SK-N-SH (cell line): ENCODE results near the gene PLEKHA8. TPM values are rescaled to one million over a fixed set of nuclear protein-coding genes. Genes with fewer than 3 reads are reported as not detected.

Source experiments
- CTCF ChIA-PET: fragments of 300-600, 350-600 bp; formaldehyde crosslinking; extraction: SDS; loops from one replicate; lab custom pipeline; 2021; lab: Yijun Ruan, JAX
- POLR2A ChIA-PET: fragments of 350-600 bp; sonication (Branson Sonifier 250); formaldehyde crosslinking; extraction: SDS; loops from one replicate; lab custom pipeline; 2020; ENCODE audit warnings: antibody characterized with exemption, inconsistent platforms; lab: Yijun Ruan, JAX
- DNase-seq: peaks from one replicate; pipeline ENCODE4 v3.0.0; 2012
- H2AFZ ChIP-seq: fragments of 200-600 bp; sonication (generic); 2 replicates; pipeline ENCODE4 v1.8.1; 2016; ENCODE audit warnings: antibody characterized with exemption, mild to moderate bottlenecking, low read depth
- H3F3A ChIP-seq: fragments of 200-600 bp; sonication (generic); replicated peaks from 2 replicates; pipeline ENCODE3; 2016; ENCODE audit warnings: antibody characterized with exemption, mild to moderate bottlenecking; ENCODE audit not compliant: insufficient read depth
- H3K27ac ChIP-seq, 2 experiments: fragments of 200-500 bp in 1 of 2; fragments of 200-600 bp in 1 of 2; sonication (Bioruptor generic) in 1 of 2; sonication (generic), shearing (Covaris generic) in 1 of 2; 2 replicates each; pipeline versions ENCODE4 v1.5.1 to v1.6.1; 2014 to 2016; ENCODE audit warnings: low read depth in 2 of 2, inconsistent platforms in 1 of 2, low read length in 1 of 2, mild to moderate bottlenecking in 1 of 2, mixed read lengths in 1 of 2
- H3K27me3 ChIP-seq: fragments of 200-600 bp; sonication (generic), shearing (Covaris generic); 2 replicates; pipeline ENCODE4 v1.6.1; 2016; ENCODE audit warnings: mixed run types; ENCODE audit not compliant: insufficient read depth
- H3K36me3 ChIP-seq, 2 experiments: fragments of 200-500 bp in 1 of 2; fragments of 200-600 bp in 1 of 2; sonication (Bioruptor generic) in 1 of 2; sonication (generic) in 1 of 2; replicated peaks in 1 of 2; 2 replicates each; pipeline versions ENCODE3 to v1.5.1; 2014 to 2016; ENCODE audit warnings: low read length in 1 of 2, mild to moderate bottlenecking in 1 of 2; ENCODE audit not compliant: insufficient read depth in 2 of 2, control insufficient read depth in 1 of 2
- H3K4me1 ChIP-seq, 2 experiments: fragments of 200-500 bp in 1 of 2; fragments of 200-600 bp in 1 of 2; sonication (Bioruptor generic) in 1 of 2; sonication (generic), shearing (Covaris generic) in 1 of 2; 2 replicates each; pipeline versions ENCODE4 v1.5.1 to v1.6.1; 2014 to 2016; ENCODE audit warnings: low read depth in 1 of 2, low read length in 1 of 2, mixed run types in 1 of 2; ENCODE audit not compliant: insufficient read depth in 2 of 2, control insufficient read depth in 1 of 2
- H3K4me2 ChIP-seq: fragments of 200-600 bp; sonication (generic), shearing (Covaris generic); 2 replicates; pipeline ENCODE4 v1.6.1; 2017; ENCODE audit warnings: mixed run types
- H3K4me3 ChIP-seq, 2 experiments: fragments of 200-500 bp in 1 of 2; fragments of 200-600 bp in 1 of 2; sonication (Bioruptor generic) in 1 of 2; sonication (generic), shearing (Covaris generic) in 1 of 2; 2 replicates each; pipeline versions ENCODE4 v1.5.1 to v1.8.1; 2014 to 2016; ENCODE audit warnings: low read depth in 2 of 2, inconsistent platforms in 1 of 2, low read length in 1 of 2, mild to moderate bottlenecking in 1 of 2, mixed read lengths in 1 of 2, moderate library complexity in 1 of 2
- H3K79me2 ChIP-seq: fragments of 200-600 bp; sonication (generic); 2 replicates; pipeline ENCODE4 v1.8.1; 2017; ENCODE audit warnings: mild to moderate bottlenecking; ENCODE audit not compliant: insufficient read depth
- H3K9ac ChIP-seq: fragments of 200-600 bp; sonication (generic); 2 replicates; pipeline ENCODE4 v1.6.1; 2017; ENCODE audit warnings: mixed run types
- H3K9me2 ChIP-seq: fragments of 200-600 bp; sonication (generic); 2 replicates; pipeline ENCODE4 v1.6.1; 2017; ENCODE audit warnings: mixed run types
- H3K9me3 ChIP-seq: fragments of 200-600 bp; sonication (generic); 2 replicates; pipeline ENCODE4 v1.6.1; 2017; ENCODE audit warnings: mixed run types, mild to moderate bottlenecking, moderate library complexity
- H4K20me1 ChIP-seq: fragments of 200-600 bp; sonication (generic); 2 replicates; pipeline ENCODE4 v1.6.1; 2017; ENCODE audit warnings: mild to moderate bottlenecking, mixed run types; ENCODE audit not compliant: insufficient read depth
- CHD2 ChIP-seq: fragments of 150-350 bp; IDR thresholded peaks from 2 replicates; pipeline ENCODE4 v1.6.1; 2018; ENCODE audit warnings: low read length; ENCODE audit not compliant: partially characterized antibody
- CTCF ChIP-seq: fragments of 200-600 bp; sonication (generic); IDR thresholded peaks from 2 replicates; pipeline ENCODE4 v1.6.1; 2017; ENCODE audit warnings: antibody characterized with exemption, mild to moderate bottlenecking, moderate library complexity
- ELF1 ChIP-seq: IDR thresholded peaks from 2 replicates; pipeline ENCODE4 v1.4.0; 2012
- EP300 ChIP-seq, 2 experiments: IDR thresholded peaks; 2 replicates each; pipeline versions ENCODE4 v1.4.0 to v1.6.1; 2012; ENCODE audit warnings: borderline replicate concordance in 1 of 2, low read depth in 1 of 2, low read length in 1 of 2
- EZH2phosphoT487 ChIP-seq: fragments of 200-600 bp; sonication (generic); IDR thresholded peaks from 2 replicates; pipeline ENCODE4 v1.6.1; 2017; ENCODE audit warnings: low read depth, mixed run types, mild to moderate bottlenecking, antibody characterized with exemption, moderate library complexity, borderline replicate concordance
- FOSL2 ChIP-seq: IDR thresholded peaks from 2 replicates; pipeline ENCODE4 v1.4.0; 2012; ENCODE audit warnings: low read depth, mild to moderate bottlenecking, moderate library complexity, borderline replicate concordance
- FOXM1 ChIP-seq: IDR thresholded peaks from 2 replicates; pipeline ENCODE4 v1.4.0; 2012; ENCODE audit warnings: low read depth, mild to moderate bottlenecking
- GABPA ChIP-seq: IDR thresholded peaks from 2 replicates; pipeline ENCODE4 v1.4.0; 2012; ENCODE audit warnings: low read depth, mild to moderate bottlenecking
- GATA2 ChIP-seq: sonication (generic); formaldehyde crosslinking; IDR thresholded peaks from 2 replicates; pipeline ENCODE4 v1.5.0; 2020; ENCODE audit warnings: mild to moderate bottlenecking, missing genetic modification reagents
- IRF3 ChIP-seq: fragments of 150-350 bp; IDR thresholded peaks from 2 replicates; pipeline ENCODE4 v1.6.1; 2016; ENCODE audit warnings: mild to moderate bottlenecking, low read depth, low read length
- JUND ChIP-seq: IDR thresholded peaks from 2 replicates; pipeline ENCODE4 v1.4.0; 2012
- MEF2A ChIP-seq: IDR thresholded peaks from 2 replicates; pipeline ENCODE4 v1.4.0; 2012; ENCODE audit warnings: low read depth, borderline replicate concordance
- MXI1 ChIP-seq: IDR thresholded peaks from 2 replicates; pipeline ENCODE4 v1.6.1; 2012; ENCODE audit warnings: mild to moderate bottlenecking, low read depth, low read length, improper control_type of control experiment
- NFIC ChIP-seq: IDR thresholded peaks from 2 replicates; pipeline ENCODE4 v1.4.0; 2012; ENCODE audit warnings: borderline replicate concordance
- NRF1 ChIP-seq: IDR thresholded peaks from 2 replicates; pipeline ENCODE4 v1.6.1; 2012; ENCODE audit warnings: low read depth, mild to moderate bottlenecking, low read length
- POLR2AphosphoS5 ChIP-seq: IDR thresholded peaks from 2 replicates; pipeline ENCODE4 v1.6.1; 2012; ENCODE audit warnings: low read depth, low read length
- RAD21 ChIP-seq: IDR thresholded peaks from 2 replicates; pipeline ENCODE4 v1.6.1; 2012; ENCODE audit warnings: mild to moderate bottlenecking, low read length
- SIN3A ChIP-seq: IDR thresholded peaks from 2 replicates; pipeline ENCODE4 v1.6.1; 2012; ENCODE audit warnings: low read depth, mild to moderate bottlenecking, low read length, moderate library complexity, borderline replicate concordance
- SMC3 ChIP-seq: IDR thresholded peaks from 2 replicates; pipeline ENCODE4 v1.6.1; 2012; ENCODE audit warnings: low read depth, low read length, improper control_type of control experiment
- TAF1 ChIP-seq: IDR thresholded peaks from 2 replicates; pipeline ENCODE4 v1.6.1; 2012; ENCODE audit warnings: low read depth, mild to moderate bottlenecking, low read length, moderate library complexity, borderline replicate concordance
- TCF12 ChIP-seq: IDR thresholded peaks from 2 replicates; pipeline ENCODE4 v1.4.0; 2012
- TEAD4 ChIP-seq: IDR thresholded peaks from 2 replicates; pipeline ENCODE4 v1.4.0; 2012; ENCODE audit warnings: mild to moderate bottlenecking, borderline replicate concordance; ENCODE audit not compliant: insufficient read depth
- USF1 ChIP-seq: IDR thresholded peaks from 2 replicates; pipeline ENCODE4 v1.4.0; 2012; ENCODE audit warnings: low read depth, borderline replicate concordance
- YY1 ChIP-seq: IDR thresholded peaks from 2 replicates; pipeline ENCODE4 v1.4.0; 2012; ENCODE audit warnings: low read depth, mild to moderate bottlenecking
- WGBS: methylation state at CpG from one replicate; pipeline ENCODE4 v1.1.6; 2017; ENCODE audit warnings: low lambda C conversion rate; 5-methylcytosine and 5-hydroxymethylcytosine counted together
- polyA plus RNA-seq, 3 experiments: library from polyadenylated mRNA; depleted of rRNA; stranded (reverse); fragments of >200 nt; gene quantifications; 2 replicates each; pipeline ENCODE4 v1.2.3, GENCODE V29; 2012

The PLEKHA8 gene
- polyA plus RNA-seq, 1 of the 3 experiments (the other 2 are of a cell fraction): 4.9 TPM

GRCh38 chr7:29988424-29989256, 39.6 kb upstream of the PLEKHA8 start (continued):
- no peak for TF ChIP-seq NFIC
- TF ChIP-seq USF1: no peak
- no peak for TF ChIP-seq ELF1
- TF ChIP-seq MEF2A: no peak
- no peak for TF ChIP-seq FOSL2
- TF ChIP-seq SIN3A: no peak
- no peak for TF ChIP-seq JUND
- no peak; the same call in 1 of the 2 replicates for TF ChIP-seq GABPA
- no peak for TF ChIP-seq FOXM1
- no peak for TF ChIP-seq EZH2phosphoT487
- no peak for TF ChIP-seq RAD21
- no peak for TF ChIP-seq TCF12
- peak; percentile 86 for TF ChIP-seq MXI1
- 0 out of 2 replicates have a peak, but pooled peaks have one; percentile 12 for TF ChIP-seq TEAD4

GRCh38 chr7:29989257-29989995, 38.8 kb upstream of the PLEKHA8 start, which contains the start of gene SCRN1:
Gene SCRN1 (minus strand): TSS chr7:29989801. CDS start chr7:29969067, 20,734 bp downstream.
- Histone ChIP-seq H3K79me2 (peaks cover 57% of the 10 kb centered on the region), H3K9me2 (no peaks in the 10 kb centered on the region), H3F3A (peaks cover 29% of the 10 kb centered on the region), H3K36me3 (peaks cover 0 to 3% of the 10 kb centered on the region in 2 experiments), H3K4me3 (peak within 1 kb of the TSS; percentile 87), H3K27me3 (no peaks in the 10 kb centered on the region), H3K4me1 (peaks cover 6 to 10% of the 10 kb centered on the region in 2 experiments; a peak in 2 of 4 replicates), H4K20me1 (no peaks in the 10 kb centered on the region), H3K27ac (peak within 1 kb of the TSS; percentile 88 to 90), H2AFZ (peak within 1 kb of the TSS; percentile 93), H3K9me3 (peaks cover 18% of the 10 kb centered on the region), H3K9ac (peak within 1 kb of the TSS; percentile 92), H3K4me2 (peak within 1 kb of the TSS; percentile 91)
- 2% methylated on average over 22 of the region's 79 CpGs for WGBS
- POLR2A ChIA-PET: interaction anchor here (1.2 kb wide), 1 partner anchor 9 kb away, joined by 4 read pairs; no protein-coding TSS in a partner anchor
- DNase-seq: peak; percentile 99
- CTCF ChIA-PET: interaction anchor here (0.6 to 5.9 kb wide), 7 partner anchors 9 to 575 kb away, joined by 3 to 21 read pairs (median 3); no protein-coding TSS in a partner anchor
- TF ChIP-seq CHD2 (no peak), USF1 (peak; percentile 85), RAD21 (no peak; the same call in 1 of the 2 replicates), SMC3 (no peak), TCF12 (no peak), YY1 (peak; percentile 67), EP300 (IDR thresholded peaks at IDR 0.05; ENCODE audit: borderline replicate concordance in 1 of 2, low read depth in 1 of 2, low read length in 1 of 2) (0 out of 4 replicates have a peak, but pooled peaks have one; percentile 4 to 12), TAF1 (peak; percentile 60; the same call in 1 of the 2 replicates), FOSL2 (no peak), NRF1 (no peak), GABPA (no peak), GATA2 (no peak), CTCF (no peak), POLR2AphosphoS5 (peak; percentile 70), NFIC (no peak), IRF3 (no peak)
